Measurements from ENCODE around the gene FOLH1. TPM values are rescaled to one million over a fixed set of nuclear protein-coding genes. Genes with fewer than 3 reads are reported as not detected.
"Not testable (repeated sequence)": the region's sequence is repeated elsewhere in the genome, so short reads cannot be mapped to it uniquely, and the experiment has no call there.

Gene FOLH1
- total RNA-seq, 1 donor from 2014 or later, result not detected

DNA sequence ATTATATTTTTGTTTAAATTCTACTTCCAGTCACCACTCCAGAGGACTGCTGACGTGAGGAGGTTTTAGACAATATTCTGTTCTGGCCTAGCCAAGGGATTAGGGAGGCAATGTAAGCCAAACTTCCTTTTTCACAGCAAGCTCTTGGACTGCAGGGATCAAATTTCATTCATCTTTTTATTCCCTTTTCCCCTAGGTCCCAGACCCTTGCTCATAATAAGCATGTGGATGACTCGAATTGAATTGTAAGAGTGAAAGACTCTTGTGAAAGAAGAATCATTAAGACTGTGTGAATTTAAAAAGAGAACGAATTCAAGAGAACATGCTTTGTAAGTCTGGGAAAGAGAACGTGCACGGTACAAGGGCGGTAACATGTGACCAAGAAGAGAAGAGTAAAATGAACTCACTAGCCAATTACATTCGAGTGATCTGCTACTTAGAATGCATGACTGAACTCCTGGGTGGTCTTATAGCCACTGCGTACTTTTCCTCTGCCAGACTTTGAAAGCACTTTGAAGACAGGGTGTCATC is 16.9 kb upstream of the FOLH1 start:
- DNase-seq (ENCODE audit: extremely low spot score, unreplicated experiment); H3K27me3 Mint-ChIP-seq (ENCODE audit: unreplicated experiment); H3K4me3 Mint-ChIP-seq (ENCODE audit: unreplicated experiment); H3K27ac Mint-ChIP-seq (ENCODE audit: unreplicated experiment); H3K4me1 Mint-ChIP-seq (ENCODE audit: unreplicated experiment); H3K36me3 Mint-ChIP-seq (ENCODE audit: unreplicated experiment): not testable (repeated sequence)
- peaks cover 11% of the 10 kb centered on the region for H3K9me3 Mint-ChIP-seq (ENCODE audit: unreplicated experiment)

DNA sequence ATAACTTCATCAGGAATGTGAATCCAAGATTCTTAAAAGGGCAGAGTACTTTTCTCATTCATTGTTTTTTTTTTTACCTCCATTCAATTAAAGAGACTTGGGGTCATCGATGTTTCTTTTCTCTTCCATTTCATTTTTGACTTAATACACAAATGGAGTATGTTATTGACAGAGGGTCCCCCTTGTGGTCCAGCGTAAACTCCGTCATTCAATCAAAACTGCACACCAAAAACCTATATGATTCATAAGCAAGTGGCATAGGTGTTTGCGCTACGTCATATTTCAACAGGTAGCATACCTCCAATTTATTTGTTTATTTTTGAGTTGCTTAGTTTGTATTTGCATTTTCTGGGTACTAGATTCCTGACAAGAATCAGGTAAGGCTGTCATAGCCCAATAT is 12.7 kb upstream of the FOLH1 start:
- Mint-ChIP-seq H3K4me1 (ENCODE audit: unreplicated experiment) (no peaks in the 10 kb centered on the region), H3K4me3 (ENCODE audit: unreplicated experiment) (no peak overlapping the region), H3K27ac (ENCODE audit: unreplicated experiment) (no peak overlapping the region), H3K27me3 (ENCODE audit: unreplicated experiment) (no peaks in the 10 kb centered on the region), H3K9me3 (ENCODE audit: unreplicated experiment) (peaks cover 15% of the 10 kb centered on the region), H3K36me3 (ENCODE audit: unreplicated experiment) (no peaks in the 10 kb centered on the region)
- TF ChIP-seq, protein P1, sequence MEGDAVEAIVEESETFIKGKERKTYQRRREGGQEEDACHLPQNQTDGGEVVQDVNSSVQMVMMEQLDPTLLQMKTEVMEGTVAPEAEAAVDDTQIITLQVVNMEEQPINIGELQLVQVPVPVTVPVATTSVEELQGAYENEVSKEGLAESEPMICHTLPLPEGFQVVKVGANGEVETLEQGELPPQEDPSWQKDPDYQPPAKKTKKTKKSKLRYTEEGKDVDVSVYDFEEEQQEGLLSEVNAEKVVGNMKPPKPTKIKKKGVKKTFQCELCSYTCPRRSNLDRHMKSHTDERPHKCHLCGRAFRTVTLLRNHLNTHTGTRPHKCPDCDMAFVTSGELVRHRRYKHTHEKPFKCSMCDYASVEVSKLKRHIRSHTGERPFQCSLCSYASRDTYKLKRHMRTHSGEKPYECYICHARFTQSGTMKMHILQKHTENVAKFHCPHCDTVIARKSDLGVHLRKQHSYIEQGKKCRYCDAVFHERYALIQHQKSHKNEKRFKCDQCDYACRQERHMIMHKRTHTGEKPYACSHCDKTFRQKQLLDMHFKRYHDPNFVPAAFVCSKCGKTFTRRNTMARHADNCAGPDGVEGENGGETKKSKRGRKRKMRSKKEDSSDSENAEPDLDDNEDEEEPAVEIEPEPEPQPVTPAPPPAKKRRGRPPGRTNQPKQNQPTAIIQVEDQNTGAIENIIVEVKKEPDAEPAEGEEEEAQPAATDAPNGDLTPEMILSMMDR (IDR thresholded peaks at IDR 0.05), result no peak
- DNase-seq (ENCODE audit: extremely low spot score, unreplicated experiment), result no peak

DNA sequence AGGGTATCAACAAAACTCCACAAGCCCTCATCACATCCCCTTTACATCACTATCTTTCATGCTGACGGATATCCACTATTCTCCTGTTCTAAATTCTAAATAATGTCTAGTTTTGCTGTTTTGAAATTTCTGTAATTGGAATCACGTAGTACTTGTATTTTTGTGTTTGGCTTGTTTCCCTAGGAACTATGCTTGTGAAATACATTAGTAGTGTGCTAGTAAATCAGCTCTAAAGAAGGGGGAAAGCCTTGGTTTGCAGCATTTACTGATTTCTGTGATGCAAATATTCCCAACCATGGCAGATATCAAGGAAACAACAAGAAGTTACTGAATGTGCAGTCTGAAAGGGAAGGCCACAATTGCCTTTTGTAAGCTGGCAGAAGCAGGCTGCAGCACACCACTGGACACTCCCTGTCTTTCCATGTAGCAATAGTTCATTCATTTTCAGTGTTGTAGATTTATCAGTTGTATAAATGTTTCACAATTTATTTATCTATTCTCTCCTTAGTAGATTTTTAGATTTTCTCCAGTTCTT is 4.7 kb upstream of the FOLH1 start:
- H3K36me3 Mint-ChIP-seq (ENCODE audit: unreplicated experiment), result no peaks in the 10 kb centered on the region
- no peak overlapping the region for H3K4me3 Mint-ChIP-seq (ENCODE audit: unreplicated experiment)
- TF ChIP-seq, protein P1 (IDR thresholded peaks at IDR 0.05), result no peak
- no peak overlapping the region for H3K27ac Mint-ChIP-seq (ENCODE audit: unreplicated experiment)
- no peaks in the 10 kb centered on the region for H3K27me3 Mint-ChIP-seq (ENCODE audit: unreplicated experiment)
- no peak for DNase-seq (ENCODE audit: extremely low spot score, unreplicated experiment)
- no peaks in the 10 kb centered on the region for H3K4me1 Mint-ChIP-seq (ENCODE audit: unreplicated experiment)
- H3K9me3 Mint-ChIP-seq (ENCODE audit: unreplicated experiment), result peaks cover 26% of the 10 kb centered on the region

DNA sequence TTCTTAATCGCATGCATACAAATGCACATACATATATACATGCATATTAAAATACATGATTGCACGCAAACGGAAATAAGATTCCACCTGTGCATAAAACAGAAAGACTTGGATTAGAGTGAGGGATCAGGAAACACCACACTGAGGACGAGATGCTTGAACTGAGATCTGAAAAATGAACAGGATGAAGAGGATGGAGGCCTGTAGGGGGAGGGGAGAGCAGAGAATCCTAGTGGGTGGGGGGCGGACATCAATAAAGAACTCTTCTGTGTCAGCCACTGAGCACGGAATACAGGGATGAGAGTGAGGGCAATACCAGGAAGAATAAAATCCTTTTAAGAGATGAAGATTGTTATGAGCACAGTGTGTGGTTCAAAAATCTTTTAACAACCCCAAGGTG is 1.4 kb downstream of the FOLH1 start:
- H3K4me3 Mint-ChIP-seq (ENCODE audit: unreplicated experiment); H3K4me1 Mint-ChIP-seq (ENCODE audit: unreplicated experiment); H3K36me3 Mint-ChIP-seq (ENCODE audit: unreplicated experiment); H3K27me3 Mint-ChIP-seq (ENCODE audit: unreplicated experiment); H3K27ac Mint-ChIP-seq (ENCODE audit: unreplicated experiment); DNase-seq (ENCODE audit: extremely low spot score, unreplicated experiment): not testable (repeated sequence)
- H3K9me3 Mint-ChIP-seq (ENCODE audit: unreplicated experiment), result peaks cover 26% of the 10 kb centered on the region

DNA sequence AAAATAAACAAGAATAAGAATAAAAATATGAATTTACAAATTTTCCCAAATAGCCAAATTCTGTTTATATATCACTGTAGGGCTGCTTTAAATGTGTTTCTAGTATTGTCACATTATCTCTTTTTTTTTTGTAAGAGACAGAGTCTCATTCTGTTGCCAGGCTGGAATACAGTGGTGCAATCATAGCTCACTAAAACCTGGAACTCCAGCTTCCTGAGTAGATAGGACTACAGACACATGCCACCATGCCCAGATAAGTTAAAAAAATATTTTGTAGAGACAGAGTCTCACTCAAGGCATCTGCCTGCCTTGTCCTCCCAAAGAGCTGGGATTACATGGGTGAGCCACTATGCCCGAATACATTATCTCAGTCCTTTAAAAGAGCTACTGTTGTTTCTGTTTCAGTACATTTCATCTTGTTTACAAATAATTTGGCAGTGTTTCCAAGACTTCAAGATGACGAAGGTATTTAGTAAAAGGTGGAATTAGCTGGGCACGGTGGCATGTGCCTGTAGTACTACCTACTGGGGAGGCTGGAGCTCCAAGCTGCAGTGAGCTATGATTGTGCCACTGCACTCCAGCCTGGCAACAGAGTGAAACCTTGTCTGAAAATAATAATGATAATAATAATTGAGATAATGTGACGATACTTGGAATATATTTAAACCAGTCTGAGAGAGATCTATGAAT is 6.0 kb downstream of the FOLH1 start:
- H3K4me1 Mint-ChIP-seq (ENCODE audit: unreplicated experiment), result no peaks in the 10 kb centered on the region
- no peak for DNase-seq (ENCODE audit: extremely low spot score, unreplicated experiment)
- no peaks in the 10 kb centered on the region for H3K27me3 Mint-ChIP-seq (ENCODE audit: unreplicated experiment)

DNA sequence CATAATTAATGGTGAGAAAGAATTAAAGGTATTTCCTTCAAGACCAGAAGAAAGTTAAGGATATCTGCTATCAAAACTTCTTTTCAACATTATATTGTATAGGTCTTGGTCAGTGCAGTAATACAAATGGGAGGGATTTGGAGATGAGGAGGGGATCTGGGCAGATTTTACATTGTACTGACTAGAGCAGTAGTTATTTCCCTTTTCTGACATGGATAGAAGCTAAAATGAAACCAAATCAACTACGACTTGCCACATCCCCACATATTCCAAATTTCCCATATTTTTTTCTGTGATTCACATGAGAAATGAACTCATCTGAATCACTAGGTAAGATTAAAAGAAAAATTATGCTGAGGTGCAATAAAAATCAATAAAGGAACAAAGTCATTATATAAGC is 11.6 kb downstream of the FOLH1 start:
- H3K9me3 Mint-ChIP-seq (ENCODE audit: unreplicated experiment); H3K4me3 Mint-ChIP-seq (ENCODE audit: unreplicated experiment); H3K36me3 Mint-ChIP-seq (ENCODE audit: unreplicated experiment); H3K27ac Mint-ChIP-seq (ENCODE audit: unreplicated experiment); H3K4me1 Mint-ChIP-seq (ENCODE audit: unreplicated experiment); H3K27me3 Mint-ChIP-seq (ENCODE audit: unreplicated experiment); DNase-seq (ENCODE audit: extremely low spot score, unreplicated experiment): not testable (repeated sequence)

More for the DNA sequence above, 6.0 kb downstream of the FOLH1 start:
- TF ChIP-seq, protein P1 (IDR thresholded peaks at IDR 0.05), result no peak
- no peak overlapping the region for H3K4me3 Mint-ChIP-seq (ENCODE audit: unreplicated experiment)
- H3K9me3 Mint-ChIP-seq (ENCODE audit: unreplicated experiment), result peaks cover 15% of the 10 kb centered on the region
- no peak overlapping the region for H3K27ac Mint-ChIP-seq (ENCODE audit: unreplicated experiment)
- no peaks in the 10 kb centered on the region for H3K36me3 Mint-ChIP-seq (ENCODE audit: unreplicated experiment)

DNA sequence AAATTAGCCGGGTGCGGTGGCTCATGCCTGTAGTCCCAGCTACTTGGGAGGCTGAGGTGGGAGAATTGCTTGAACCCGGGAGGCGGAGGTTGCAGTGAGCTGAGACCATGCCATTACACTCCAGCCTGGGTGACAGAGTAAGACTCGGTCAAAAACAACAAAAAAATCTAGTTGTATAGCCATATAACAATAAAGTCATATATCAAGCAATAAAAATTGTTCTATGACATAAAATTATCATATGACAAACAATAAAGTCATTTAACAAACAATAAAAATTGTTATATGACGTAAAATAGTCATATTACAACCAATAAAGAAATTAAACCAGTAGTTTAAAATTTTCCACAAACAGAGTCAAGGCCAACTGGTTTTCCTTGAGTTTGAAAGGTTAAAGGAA is 12.4 kb downstream of the FOLH1 start:
- not testable (repeated sequence) for H3K4me1 Mint-ChIP-seq (ENCODE audit: unreplicated experiment); DNase-seq (ENCODE audit: extremely low spot score, unreplicated experiment); H3K4me3 Mint-ChIP-seq (ENCODE audit: unreplicated experiment); H3K27ac Mint-ChIP-seq (ENCODE audit: unreplicated experiment); H3K36me3 Mint-ChIP-seq (ENCODE audit: unreplicated experiment); H3K9me3 Mint-ChIP-seq (ENCODE audit: unreplicated experiment); H3K27me3 Mint-ChIP-seq (ENCODE audit: unreplicated experiment)

DNA sequence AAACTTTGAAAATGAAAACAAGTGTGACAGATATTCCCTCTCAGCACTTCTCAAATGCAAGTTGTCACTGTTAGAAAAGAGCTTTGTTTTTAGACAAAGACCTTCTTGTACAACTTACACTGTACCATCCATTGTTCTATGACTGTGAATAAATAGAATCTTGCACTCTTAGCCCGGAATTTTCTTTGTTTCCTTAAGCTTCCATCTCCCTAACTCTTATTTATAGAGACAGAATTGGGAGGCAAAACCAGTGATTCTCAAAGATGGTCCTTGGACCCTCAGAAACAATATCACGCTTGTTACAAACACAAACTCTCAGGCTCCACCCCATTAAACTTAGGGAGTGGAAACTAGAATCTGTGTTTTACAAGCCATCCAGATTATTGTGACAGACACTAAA is 18.1 kb downstream of the FOLH1 start:
- not testable (repeated sequence) for H3K9me3 Mint-ChIP-seq (ENCODE audit: unreplicated experiment); H3K4me3 Mint-ChIP-seq (ENCODE audit: unreplicated experiment); H3K4me1 Mint-ChIP-seq (ENCODE audit: unreplicated experiment); H3K36me3 Mint-ChIP-seq (ENCODE audit: unreplicated experiment); H3K27ac Mint-ChIP-seq (ENCODE audit: unreplicated experiment); H3K27me3 Mint-ChIP-seq (ENCODE audit: unreplicated experiment); DNase-seq (ENCODE audit: extremely low spot score, unreplicated experiment)

DNA sequence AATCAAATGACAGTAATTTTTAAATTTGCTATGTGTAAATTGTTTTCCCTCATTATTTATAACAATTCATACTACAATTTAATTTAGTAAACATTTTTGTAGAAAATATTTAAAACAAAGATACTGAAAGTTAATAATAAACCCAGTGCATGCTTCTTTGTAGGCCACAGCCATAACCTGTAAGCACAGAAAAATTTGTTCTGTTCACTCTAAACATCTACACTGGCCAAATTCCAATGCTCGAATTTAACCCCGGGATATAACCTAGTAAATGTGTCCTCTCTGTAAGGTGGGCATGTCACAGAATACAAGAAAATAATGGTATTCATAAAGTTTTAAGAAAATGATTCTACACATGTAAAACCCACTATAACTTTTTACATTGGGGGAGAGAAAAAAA is 22.2 kb downstream of the FOLH1 start:
- H3K9me3 Mint-ChIP-seq (ENCODE audit: unreplicated experiment); H3K27ac Mint-ChIP-seq (ENCODE audit: unreplicated experiment); DNase-seq (ENCODE audit: extremely low spot score, unreplicated experiment); H3K27me3 Mint-ChIP-seq (ENCODE audit: unreplicated experiment); H3K36me3 Mint-ChIP-seq (ENCODE audit: unreplicated experiment); H3K4me1 Mint-ChIP-seq (ENCODE audit: unreplicated experiment); H3K4me3 Mint-ChIP-seq (ENCODE audit: unreplicated experiment): not testable (repeated sequence)
